Nucleus accumbens (tissue), 56 donors: Measurements from ENCODE around the gene BACH2.
"Not testable (repeated sequence)": the region's sequence is repeated elsewhere in the genome, so short reads cannot be mapped to it uniquely, and the experiment has no call there.

Source experiments
- DNase-seq, 56 donors: peaks; one replicate each; lab custom pipeline; 2025; lab: John Stamatoyannopoulos, UW

BACH2 gene

GRCh38 chr6:90284236-90285041, 12.2 kb downstream of the BACH2 start:
- DNase-seq, result no peak

GRCh38 chr6:90282265-90282664, 14.4 kb downstream of the BACH2 start:
- not testable (repeated sequence) for DNase-seq

- DNase-seq, result no peak
Measured at GRCh38 chr6:90278129-90278528, 18.5 kb downstream of the BACH2 start.

- no peak for DNase-seq
Measured at GRCh38 chr6:90277302-90278011, 19.2 kb downstream of the BACH2 start.

GRCh38 chr6:90274451-90275030, 22.1 kb downstream of the BACH2 start:
- no peak for DNase-seq

GRCh38 chr6:90273863-90274262, 22.8 kb downstream of the BACH2 start:
- DNase-seq, result no peak

- no peak for DNase-seq
Measured at GRCh38 chr6:90272895-90273294, 23.7 kb downstream of the BACH2 start.

GRCh38 chr6:90271831-90272230, 24.8 kb downstream of the BACH2 start:
- no peak for DNase-seq

GRCh38 chr6:90269334-90269733, 27.3 kb downstream of the BACH2 start:
- no peak for DNase-seq

GRCh38 chr6:90268178-90268577, 28.5 kb downstream of the BACH2 start:
- no peak for DNase-seq

- DNase-seq, result no peak
Measured at GRCh38 chr6:90266905-90267621, 29.6 kb downstream of the BACH2 start.

GRCh38 chr6:90264561-90264960, 32.1 kb downstream of the BACH2 start:
- no peak for DNase-seq

GRCh38 chr6:90263633-90264032, 33.0 kb downstream of the BACH2 start:
- no peak for DNase-seq

- no peak for DNase-seq
Measured at GRCh38 chr6:90261801-90262200, 34.8 kb downstream of the BACH2 start.

GRCh38 chr6:90257486-90257738, 39.2 kb downstream of the BACH2 start:
- no peak for DNase-seq

GRCh38 chr6:90256698-90257485, 39.8 kb downstream of the BACH2 start:
- no peak for DNase-seq

- DNase-seq, result no peak
Measured at GRCh38 chr6:90253631-90254030, 43.0 kb downstream of the BACH2 start.

GRCh38 chr6:90251295-90251992, 45.2 kb downstream of the BACH2 start:
- DNase-seq, result no peak

- no peak for DNase-seq
Measured at GRCh38 chr6:90250405-90250804, 46.2 kb downstream of the BACH2 start.

GRCh38 chr6:90249458-90249857, 47.2 kb downstream of the BACH2 start:
- no peak for DNase-seq
